Heart left ventricle (tissue), 16 donors: Measurements from ENCODE around the gene UTRN. TPM values are rescaled to one million over a fixed set of nuclear protein-coding genes. Genes with fewer than 3 reads are reported as not detected.

ENCODE experiments used
- ATAC-seq, 4 donors: fragments of 200-7000 bp; cut with Tn5 transposase; one replicate each; pipeline ENCODE4 v1.9.1; 2020 to 2022; ENCODE audit warnings: moderate library complexity in 4 of 4, mild to moderate bottlenecking in 3 of 4, moderate number of reproducible peaks in 1 of 4
- DNase-seq, 5 donors: peaks; one replicate each; pipeline ENCODE4 v3.0.0-alpha.2; 2020
- H3K27ac ChIP-seq, 12 donors: fragments of 200-600 bp; sonication (generic) in 4 of 12; one replicate each; pipeline versions ENCODE4 v1.5.0 to v1.8.0; 2016 to 2022; ENCODE audit warnings: mild to moderate bottlenecking in 2 of 12
- H3K27me3 ChIP-seq, 9 donors: fragments of 200-600 bp; sonication (generic) in 2 of 9; one replicate each; pipeline versions ENCODE4 v1.5.1 to v1.8.0; 2016 to 2022; ENCODE audit warnings: mild to moderate bottlenecking in 3 of 9
- H3K36me3 ChIP-seq, 9 donors: fragments of 200-600 bp; sonication (generic) in 2 of 9; one replicate each; pipeline versions ENCODE4 v1.5.0 to v1.8.0; 2018 to 2022; ENCODE audit warnings: mild to moderate bottlenecking in 2 of 9
- H3K4me1 ChIP-seq, 12 donors: fragments of 200-600 bp; sonication (generic) in 4 of 12; one replicate each; pipeline versions ENCODE4 v1.5.0 to v1.8.0; 2016 to 2022; ENCODE audit warnings: mild to moderate bottlenecking in 3 of 12
- H3K4me3 ChIP-seq, 12 donors: fragments of 200-600 bp; sonication (generic) in 4 of 12; one replicate each; pipeline versions ENCODE4 v1.5.0 to v1.8.0; 2017 to 2022; ENCODE audit warnings: mild to moderate bottlenecking in 9 of 12, moderate library complexity in 4 of 12
- H3K9me3 ChIP-seq, 12 donors: fragments of 200-600 bp; sonication (generic) in 4 of 12; one replicate each; pipeline versions ENCODE4 v1.5.0 to v1.8.0; 2016 to 2022; ENCODE audit warnings: mild to moderate bottlenecking in 1 of 12
- CTCF ChIP-seq, 12 donors: fragments of 200-600 bp; sonication (generic) in 4 of 12; IDR thresholded peaks; one replicate each; pipeline versions ENCODE4 v1.5.0 to v1.8.0; 2018 to 2022; ENCODE audit warnings: antibody characterized with exemption in 12 of 12, mild to moderate bottlenecking in 5 of 12
- POLR2A ChIP-seq, 2 donors: fragments of 450-650 bp; IDR thresholded peaks; one replicate each; pipeline ENCODE4 v1.6.1; 2017; ENCODE audit warnings: antibody characterized with exemption in 2 of 2, mild to moderate bottlenecking in 2 of 2, moderate library complexity in 2 of 2
- WGBS, 4 donors: extraction: QIAGEN DNeasy Blood & Tissue Kit in 2 of 4; methylation state at CpG; one replicate each; pipeline versions ENCODE4 v1.1.5 to v1.1.7; 2013 to 2018; 5-methylcytosine and 5-hydroxymethylcytosine counted together
- intact Hi-C, 10 donors: fragments of 100-400 bp; cut with DNase I; formaldehyde crosslinking; loops; one replicate each; pipeline versions ENCODE4 v1.11.1 to v1.14.2; 2022
- polyA plus RNA-seq, 2 donors: library from polyadenylated mRNA; stranded (reverse); fragments of 200-250 nt; gene quantifications; one replicate each; pipeline ENCODE4 v1.2.3, GENCODE V29; 2013
- total RNA-seq, 9 donors: library from RNA; depleted of rRNA in 2 of 9; stranded (reverse); fragments of >200 nt in 2 of 9; fragmentation: NEBNext Ultra II Directional in 3 of 9; extraction: Animal tissue kit (Norgen Biotek cat#: 25700) in 3 of 9; gene quantifications; one replicate each; pipeline versions ENCODE4 v1.1.0 to v1.2.4, GENCODE V29; 2016 to 2023
- donor health status: ischemic (EF 13 %, LVEDD 7.1; RV severe dilation, severe dysfunction).
- donor health status: healthy with polysubstance abuse.
- donor health status: DM: no; HTN: yes; CAD: no.
- donor health status: DM: no; HTN: no; CAD: no.
- donor health status: ischemic (EF 25% LVEDD 6.9; RV normal size, moderate dysfunction).
- donor health status: ischemic (EF 25% LVEDD 5.7; RV mildly dilated, moderate dysfunction).
- donor health status: healthy.
- donor health status: DM: yes; HTN: yes; CAD: no.
- donor health status: ischemic (EF 35%, LVEDD 5.7; RV mildly dilated, moderate dysfunction).
- donor health status: nonischemic (EF 11% LVEDD 7.7; RV severe dilation, severe dysfunction).
- donor health status: DM: yes; HTN: yes; CAD: no.
- donor health status: PGD.
- donor health status: ischemic (EF 29% LVEDD 5.4; RV normal size, mild dysfunction).
- donor health status: nonischemic (EF 23%, LVEDD 6.1; RV moderate dilation, normal function).

The UTRN gene
- total and polyA plus RNA-seq, 11 donors, result 13.9 to 129 (median 77.4) TPM

- 39 to 47% (median 46%) methylated on average over 5 of the region's 5 CpGs for WGBS, 4 donors
- Histone ChIP-seq H3K9me3 (no peaks in the 10 kb centered on the region), H3K27me3 (no peaks in the 10 kb centered on the region), H3K27ac (peak overlapping the region in 10 of 12 donors; percentile 23 to 87 (median 60)), H3K4me3 (peak overlapping the region in 1 of 12 donors; percentile 8), H3K4me1 (peaks cover 4 to 64% (median 34%) of the 10 kb centered on the region in 12 donors), H3K36me3 (peaks cover 0 to 36% (median 14%) of the 10 kb centered on the region in 9 donors)
- no peak for DNase-seq
- TF ChIP-seq POLR2A (IDR thresholded peaks at IDR 0.05), result no peak
- TF ChIP-seq CTCF (IDR thresholded peaks at IDR 0.05), result no peak
- ATAC-seq, result peak in 1 of 4 donors; percentile 79
- intact Hi-C loops, result loop anchor here in 3 of 10 donors (10.0 kb wide), 2 partner anchors 47 to 117 kb away; no protein-coding TSS in a partner anchor
Observed at GRCh38 chr6:144298194-144298593, 13.1 kb downstream of the UTRN start.

GRCh38 chr6:144298916-144299315 is 13.8 kb downstream of the UTRN start:
- H3K4me1 ChIP-seq, result peaks cover 4 to 60% (median 34%) of the 10 kb centered on the region in 12 donors
- H3K27ac ChIP-seq, result peak overlapping the region in 7 of 12 donors; percentile 23 to 87 (median 61)
- ATAC-seq, result no peak
- DNase-seq, result no peak
- H3K36me3 ChIP-seq, result peaks cover 0 to 30% (median 11%) of the 10 kb centered on the region in 9 donors
- 92 to 96% (median 94%) methylated on average over 1 of the region's 1 CpG for WGBS, 4 donors
- no peaks in the 10 kb centered on the region for H3K27me3 ChIP-seq
- intact Hi-C loops, result loop anchor here in 3 of 10 donors (10.0 kb wide), 2 partner anchors 46 to 116 kb away; no protein-coding TSS in a partner anchor
- no peak overlapping the region for H3K4me3 ChIP-seq
- no peak for TF ChIP-seq CTCF (IDR thresholded peaks at IDR 0.05)
- no peak for TF ChIP-seq POLR2A (IDR thresholded peaks at IDR 0.05)
- no peaks in the 10 kb centered on the region for H3K9me3 ChIP-seq

GRCh38 chr6:144302701-144303372 is 17.7 kb downstream of the UTRN start:
- intact Hi-C loops, result no loop called here
- H3K36me3 ChIP-seq, result peaks cover 0 to 19% (median 5%) of the 10 kb centered on the region in 9 donors

More at GRCh38 chr6:144302701-144303372, 17.7 kb downstream of the UTRN start:
- no peak for TF ChIP-seq CTCF (IDR thresholded peaks at IDR 0.05)
- no peak for TF ChIP-seq POLR2A (IDR thresholded peaks at IDR 0.05)
- no peak overlapping the region for H3K27ac ChIP-seq
- WGBS, 4 donors, result 92 to 98% (median 95%) methylated on average over 5 of the region's 5 CpGs
- ATAC-seq, result no peak
- peaks cover 0 to 48% (median 16%) of the 10 kb centered on the region in 12 donors for H3K4me1 ChIP-seq
- H3K27me3 ChIP-seq, result no peaks in the 10 kb centered on the region
- DNase-seq, result no peak
- H3K4me3 ChIP-seq, result no peak overlapping the region
- no peaks in the 10 kb centered on the region for H3K9me3 ChIP-seq
